ENCODE measurements around the gene PRDM2.

DNA sequence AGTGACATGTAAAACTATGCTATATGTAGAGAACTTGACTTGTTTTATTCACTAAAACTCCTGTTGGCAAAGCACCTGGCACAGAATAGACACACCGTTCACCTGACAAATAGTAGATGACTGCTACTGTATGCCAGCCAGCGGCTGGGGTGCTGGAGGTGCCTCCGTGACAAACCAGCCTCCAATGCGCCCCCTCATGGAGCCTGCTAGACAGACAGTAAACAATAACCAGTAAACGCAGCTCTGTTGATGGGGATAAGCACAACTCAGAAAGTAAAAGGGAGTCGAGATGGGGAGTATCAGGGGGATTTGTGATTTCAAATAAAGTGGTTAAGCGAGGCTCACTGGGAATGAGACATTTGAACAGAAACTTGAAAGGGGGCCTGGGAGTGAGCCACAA, 107.2 kb downstream of the PRDM2 start:
- TF ChIP-seq TARDBP (IDR thresholded peaks at IDR 0.05) (no peak), FOXA1 (IDR thresholded peaks at IDR 0.05) (no peak), ELF4 (IDR thresholded peaks at IDR 0.05) (no peak), SP1 (IDR thresholded peaks at IDR 0.05) (no peak), ARNT (IDR thresholded peaks at IDR 0.05) (no peak), FOXM1 (IDR thresholded peaks at IDR 0.05; ENCODE audit: borderline replicate concordance) (no peak), BHLHE40 (IDR thresholded peaks at IDR 0.05; ENCODE audit: borderline replicate concordance) (no peak), SUZ12 (IDR thresholded peaks at IDR 0.05) (no peak), NFRKB (IDR thresholded peaks at IDR 0.05) (no peak), ZNF384 (IDR thresholded peaks at IDR 0.05) (no peak), HDGF (IDR thresholded peaks at IDR 0.05; ENCODE audit: borderline replicate concordance) (no peak)
- TF ChIP-seq, protein P1, sequence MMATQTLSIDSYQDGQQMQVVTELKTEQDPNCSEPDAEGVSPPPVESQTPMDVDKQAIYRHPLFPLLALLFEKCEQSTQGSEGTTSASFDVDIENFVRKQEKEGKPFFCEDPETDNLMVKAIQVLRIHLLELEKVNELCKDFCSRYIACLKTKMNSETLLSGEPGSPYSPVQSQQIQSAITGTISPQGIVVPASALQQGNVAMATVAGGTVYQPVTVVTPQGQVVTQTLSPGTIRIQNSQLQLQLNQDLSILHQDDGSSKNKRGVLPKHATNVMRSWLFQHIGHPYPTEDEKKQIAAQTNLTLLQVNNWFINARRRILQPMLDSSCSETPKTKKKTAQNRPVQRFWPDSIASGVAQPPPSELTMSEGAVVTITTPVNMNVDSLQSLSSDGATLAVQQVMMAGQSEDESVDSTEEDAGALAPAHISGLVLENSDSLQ (IDR thresholded peaks at IDR 0.05): no peak
